ENCODE data around the gene LINC00237.

GRCh38 chr20:21139881-21140566 is 33.9 kb upstream of the LINC00237 start:
- TF ChIP-seq POLR2A (IDR thresholded peaks at IDR 0.05) = no peak
- TF ChIP-seq, protein P1, sequence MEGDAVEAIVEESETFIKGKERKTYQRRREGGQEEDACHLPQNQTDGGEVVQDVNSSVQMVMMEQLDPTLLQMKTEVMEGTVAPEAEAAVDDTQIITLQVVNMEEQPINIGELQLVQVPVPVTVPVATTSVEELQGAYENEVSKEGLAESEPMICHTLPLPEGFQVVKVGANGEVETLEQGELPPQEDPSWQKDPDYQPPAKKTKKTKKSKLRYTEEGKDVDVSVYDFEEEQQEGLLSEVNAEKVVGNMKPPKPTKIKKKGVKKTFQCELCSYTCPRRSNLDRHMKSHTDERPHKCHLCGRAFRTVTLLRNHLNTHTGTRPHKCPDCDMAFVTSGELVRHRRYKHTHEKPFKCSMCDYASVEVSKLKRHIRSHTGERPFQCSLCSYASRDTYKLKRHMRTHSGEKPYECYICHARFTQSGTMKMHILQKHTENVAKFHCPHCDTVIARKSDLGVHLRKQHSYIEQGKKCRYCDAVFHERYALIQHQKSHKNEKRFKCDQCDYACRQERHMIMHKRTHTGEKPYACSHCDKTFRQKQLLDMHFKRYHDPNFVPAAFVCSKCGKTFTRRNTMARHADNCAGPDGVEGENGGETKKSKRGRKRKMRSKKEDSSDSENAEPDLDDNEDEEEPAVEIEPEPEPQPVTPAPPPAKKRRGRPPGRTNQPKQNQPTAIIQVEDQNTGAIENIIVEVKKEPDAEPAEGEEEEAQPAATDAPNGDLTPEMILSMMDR (IDR thresholded peaks at IDR 0.05) = peak in 1 of 3 donors; percentile 29

Data from lower leg skin (tissue), 3 donors.